ENCODE results near the gene TANGO2.

TANGO2 gene, protein sequence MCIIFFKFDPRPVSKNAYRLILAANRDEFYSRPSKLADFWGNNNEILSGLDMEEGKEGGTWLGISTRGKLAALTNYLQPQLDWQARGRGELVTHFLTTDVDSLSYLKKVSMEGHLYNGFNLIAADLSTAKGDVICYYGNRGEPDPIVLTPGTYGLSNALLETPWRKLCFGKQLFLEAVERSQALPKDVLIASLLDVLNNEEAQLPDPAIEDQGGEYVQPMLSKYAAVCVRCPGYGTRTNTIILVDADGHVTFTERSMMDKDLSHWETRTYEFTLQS

DNA sequence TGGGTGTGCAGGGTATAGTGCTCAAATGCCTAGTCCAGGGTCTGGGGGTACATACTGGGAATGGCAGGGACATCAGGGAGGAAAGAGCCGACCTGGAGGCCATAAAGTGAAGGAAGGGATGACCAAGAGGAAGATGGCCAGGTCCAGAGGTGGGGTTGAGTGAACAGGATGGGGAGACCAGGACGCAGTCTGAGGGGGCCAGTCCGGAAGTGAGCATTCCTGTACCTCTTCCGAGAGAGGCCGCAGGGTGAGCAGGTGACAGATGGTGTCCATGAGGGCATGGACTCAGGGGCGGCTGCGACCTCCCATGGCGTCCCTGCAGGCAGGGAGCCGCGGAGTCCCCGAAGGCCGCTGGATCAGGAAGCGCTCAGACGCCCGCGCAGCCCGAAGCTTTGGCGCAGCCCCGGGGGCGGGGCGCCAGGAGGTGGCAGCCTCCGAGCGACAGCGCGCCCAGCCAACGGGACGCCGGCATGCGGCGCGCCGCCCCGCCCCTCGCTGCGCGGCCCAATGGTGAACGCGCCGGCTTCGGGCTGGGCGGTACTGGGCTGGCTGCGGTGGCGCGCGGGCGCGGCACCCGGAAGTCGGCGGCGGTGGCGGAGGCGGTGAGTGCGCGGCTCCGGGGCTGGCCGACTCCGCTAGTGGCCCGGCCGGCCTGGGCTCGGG lies at the start of gene TANGO2:
TSS of gene TANGO2 (plus strand) at position 578 of the 663 bp plus-strand sequence. CDS start 15,689 bp downstream, outside the sequence.
- Mint-ChIP-seq H3K4me3 (peak within 1 kb of the TSS; percentile 87), H3K27ac (peak within 1 kb of the TSS; percentile 78), H3K27me3 (peaks cover 9% of the 10 kb centered on the region), H3K4me1 (peaks cover 50% of the 10 kb centered on the region), H3K9me3 (no peaks in the 10 kb centered on the region), H3K36me3 (peaks cover 12% of the 10 kb centered on the region)
- peak; percentile 95 for ATAC-seq

DNA sequence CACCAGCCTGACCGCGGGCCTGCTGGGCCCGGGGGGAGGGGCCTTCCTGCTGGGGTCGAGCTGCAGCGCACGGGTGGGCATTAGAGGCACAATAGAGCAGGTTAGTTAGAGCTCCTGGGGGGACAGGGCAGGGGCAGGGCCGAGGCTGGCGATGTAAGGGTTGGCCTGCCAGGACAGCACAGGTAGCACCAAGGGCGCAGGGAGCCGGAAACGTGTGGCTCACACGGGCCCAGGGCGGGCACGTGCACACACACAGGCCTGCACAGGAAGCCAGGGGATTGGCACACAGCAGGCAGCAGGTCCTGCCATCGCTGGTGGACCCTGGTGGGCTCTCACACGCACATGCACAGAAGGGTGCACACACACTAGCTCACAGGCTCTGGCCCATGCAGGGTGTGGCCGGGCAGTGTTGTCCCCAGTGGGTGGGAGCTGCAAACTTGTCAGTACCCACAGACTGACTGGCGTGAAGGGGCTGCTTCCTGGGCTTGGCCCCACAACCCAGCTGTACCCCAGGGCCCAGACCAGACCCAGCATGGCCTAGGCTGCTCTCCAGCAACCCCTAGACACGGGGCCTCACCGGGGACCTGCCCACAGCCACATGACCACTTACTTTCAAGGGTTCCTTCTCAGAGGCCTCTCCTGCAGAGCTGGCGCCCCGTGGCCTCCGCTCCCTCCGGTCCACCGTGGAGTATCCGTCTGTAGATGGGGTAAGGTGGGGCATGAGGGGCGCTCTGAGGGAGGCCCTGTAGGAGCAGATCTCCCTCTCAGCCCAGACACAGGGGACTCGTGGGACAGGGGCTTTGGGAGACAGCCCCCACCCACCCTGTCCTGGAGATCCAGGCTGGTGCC lies 49.4 kb upstream of the TANGO2 start:
- no peaks in the 10 kb centered on the region for H3K9me3 Mint-ChIP-seq

DNA sequence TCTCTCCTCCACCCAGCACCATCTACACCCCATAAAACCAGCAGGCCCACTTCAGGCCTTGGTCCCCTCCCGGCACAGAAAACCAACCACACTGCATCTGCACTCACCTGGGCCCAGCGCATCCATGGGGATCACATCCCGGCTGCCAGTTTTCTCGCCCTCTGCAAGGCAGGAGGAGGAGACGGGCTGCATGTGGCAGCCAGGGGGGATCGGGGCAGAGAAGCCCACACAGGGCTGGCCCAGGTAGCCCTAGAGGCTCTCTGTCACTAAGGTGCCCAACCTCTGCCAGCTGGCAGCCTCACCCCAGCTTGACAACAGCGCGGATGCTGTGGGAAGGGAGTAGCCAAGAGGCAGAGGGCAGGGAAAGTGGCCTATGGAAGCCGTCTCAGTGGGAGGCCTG lies 48.7 kb upstream of the TANGO2 start:
- Mint-ChIP-seq H3K4me3 (no peak overlapping the region), H3K4me1 (peaks cover 22% of the 10 kb centered on the region), H3K27me3 (peaks cover 21% of the 10 kb centered on the region), H3K36me3 (peaks cover 8% of the 10 kb centered on the region), H3K9me3 (no peaks in the 10 kb centered on the region), H3K27ac (peak overlapping the region; percentile 33)
- ATAC-seq = no peak

More for the DNA sequence above, 49.4 kb upstream of the TANGO2 start:
- H3K4me1 Mint-ChIP-seq = peaks cover 22% of the 10 kb centered on the region
- H3K27me3 Mint-ChIP-seq = peaks cover 21% of the 10 kb centered on the region
- H3K36me3 Mint-ChIP-seq = peaks cover 16% of the 10 kb centered on the region
- H3K27ac Mint-ChIP-seq = peak overlapping the region; percentile 33
- ATAC-seq = no peak
- no peak overlapping the region for H3K4me3 Mint-ChIP-seq

DNA sequence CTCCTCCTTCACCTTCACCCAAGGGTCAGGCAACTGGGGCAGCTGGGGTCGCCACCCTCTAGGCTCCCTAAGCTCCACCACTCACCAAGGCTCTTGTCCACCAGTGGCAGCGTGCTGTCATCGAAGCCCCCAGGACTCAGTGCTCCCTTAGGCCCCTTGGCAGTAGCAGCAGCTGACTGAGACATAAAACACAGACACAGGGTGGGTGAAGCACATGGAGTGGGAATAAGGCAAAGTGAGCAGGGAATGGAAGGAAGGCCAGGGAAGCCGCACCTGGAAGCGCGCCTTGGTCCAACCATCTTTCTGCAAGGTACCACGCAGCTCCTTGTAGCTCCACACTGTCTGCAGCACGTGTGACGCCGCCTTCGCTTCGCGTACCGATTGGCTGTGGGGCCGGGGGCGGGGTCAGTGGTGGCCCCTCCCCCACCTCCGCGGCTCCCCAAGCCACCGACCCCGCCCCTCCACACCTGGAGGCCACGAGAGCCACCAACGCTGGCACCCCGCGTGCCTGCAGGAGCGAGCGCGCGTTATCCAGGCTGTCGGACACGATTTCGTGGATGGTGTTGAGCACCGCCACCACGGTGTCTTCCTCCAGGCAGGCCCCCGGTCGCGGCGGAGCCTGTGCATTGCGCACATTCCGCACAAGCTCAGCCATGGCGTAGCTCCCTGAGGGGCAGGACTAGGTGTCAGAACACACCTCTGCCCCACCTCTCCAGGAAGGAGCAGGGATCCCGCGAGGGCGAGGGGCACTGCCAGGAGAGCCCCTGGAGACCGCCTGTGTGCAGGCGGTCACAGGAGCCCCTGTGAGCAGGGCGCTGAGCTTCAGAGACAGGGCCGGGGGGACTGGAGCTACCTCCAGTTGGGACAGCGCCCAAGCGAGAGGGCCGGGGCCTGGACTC lies 48.0 kb upstream of the TANGO2 start:
- H3K36me3 Mint-ChIP-seq = peaks cover 5% of the 10 kb centered on the region
- peaks cover 21% of the 10 kb centered on the region for H3K27me3 Mint-ChIP-seq
- no peak for ATAC-seq
- H3K9me3 Mint-ChIP-seq = no peaks in the 10 kb centered on the region
- peaks cover 22% of the 10 kb centered on the region for H3K4me1 Mint-ChIP-seq
- H3K4me3 Mint-ChIP-seq = no peak overlapping the region
- peak overlapping the region; percentile 33 for H3K27ac Mint-ChIP-seq

DNA sequence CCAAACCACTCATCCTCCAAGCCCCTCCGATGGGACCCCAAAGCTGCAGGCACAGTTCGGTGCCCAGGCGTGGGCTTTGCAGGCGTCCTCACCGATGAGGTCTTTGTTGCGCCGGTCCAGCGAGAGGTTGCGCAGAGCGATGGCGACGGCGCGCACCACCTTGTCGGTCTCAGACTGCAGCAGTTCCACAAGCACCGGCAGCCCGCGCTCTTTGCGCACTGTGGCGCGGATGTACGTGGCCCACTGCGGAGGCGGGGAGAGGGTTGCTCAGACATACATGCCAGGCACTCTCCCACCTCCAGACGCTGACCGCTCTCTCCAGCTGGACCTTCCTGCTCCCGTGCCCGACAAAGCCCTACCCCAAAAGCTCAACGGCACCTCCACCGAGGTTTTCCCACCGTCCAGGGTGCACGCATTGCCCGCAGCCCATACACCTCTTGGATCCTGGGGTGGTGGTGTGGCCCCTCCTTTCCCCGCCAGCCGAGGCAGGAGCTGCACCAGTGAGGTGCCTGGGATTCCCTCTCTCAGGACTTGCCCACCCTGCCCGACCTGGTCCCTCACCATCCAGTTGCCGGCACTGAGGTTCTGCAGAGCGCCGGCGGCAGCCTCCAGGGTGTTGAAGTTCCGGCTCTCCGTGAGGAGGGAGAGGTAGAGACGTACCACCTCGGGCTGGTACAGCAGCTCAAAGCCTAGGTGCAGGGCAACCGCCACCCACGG lies 47.2 kb upstream of the TANGO2 start:
- H3K27me3 Mint-ChIP-seq = peaks cover 21% of the 10 kb centered on the region
- peaks cover 22% of the 10 kb centered on the region for H3K4me1 Mint-ChIP-seq
- H3K27ac Mint-ChIP-seq = no peak overlapping the region
- no peaks in the 10 kb centered on the region for H3K9me3 Mint-ChIP-seq
- ATAC-seq = no peak
- H3K36me3 Mint-ChIP-seq = peaks cover 5% of the 10 kb centered on the region
- H3K4me3 Mint-ChIP-seq = no peak overlapping the region

DNA sequence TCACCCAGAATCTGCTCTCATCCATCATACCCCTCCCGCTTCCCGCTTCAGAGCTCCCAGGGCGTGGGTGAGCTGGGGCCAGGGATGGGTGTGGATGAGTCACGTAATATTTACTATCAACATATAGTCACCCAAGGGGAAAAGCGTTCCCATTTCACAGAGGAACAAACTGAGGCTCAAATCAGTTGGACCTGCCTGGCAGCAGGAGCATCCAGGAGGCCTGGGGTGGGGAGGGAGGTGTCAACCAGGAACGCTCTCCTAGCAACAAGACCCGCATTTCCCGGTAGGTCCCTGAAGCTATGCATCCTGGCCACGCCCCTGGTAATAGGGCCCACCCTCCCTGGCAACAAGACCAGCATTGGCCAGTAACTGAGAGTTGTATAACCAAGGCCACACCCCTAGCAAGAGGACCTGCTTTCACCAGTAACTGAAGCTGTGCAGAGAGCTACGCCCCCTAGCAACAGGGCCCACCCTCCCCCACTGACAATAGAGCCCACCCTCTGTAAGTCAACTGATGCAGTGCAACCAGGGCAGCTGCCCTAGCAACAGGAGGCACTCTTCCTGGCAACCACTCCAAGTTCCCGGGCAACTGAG lies 46.5 kb upstream of the TANGO2 start:
- Mint-ChIP-seq H3K27me3 (peaks cover 21% of the 10 kb centered on the region), H3K4me3 (no peak overlapping the region), H3K27ac (no peak overlapping the region), H3K36me3 (peaks cover 1% of the 10 kb centered on the region), H3K9me3 (no peaks in the 10 kb centered on the region), H3K4me1 (peaks cover 22% of the 10 kb centered on the region)
- ATAC-seq = no peak

DNA sequence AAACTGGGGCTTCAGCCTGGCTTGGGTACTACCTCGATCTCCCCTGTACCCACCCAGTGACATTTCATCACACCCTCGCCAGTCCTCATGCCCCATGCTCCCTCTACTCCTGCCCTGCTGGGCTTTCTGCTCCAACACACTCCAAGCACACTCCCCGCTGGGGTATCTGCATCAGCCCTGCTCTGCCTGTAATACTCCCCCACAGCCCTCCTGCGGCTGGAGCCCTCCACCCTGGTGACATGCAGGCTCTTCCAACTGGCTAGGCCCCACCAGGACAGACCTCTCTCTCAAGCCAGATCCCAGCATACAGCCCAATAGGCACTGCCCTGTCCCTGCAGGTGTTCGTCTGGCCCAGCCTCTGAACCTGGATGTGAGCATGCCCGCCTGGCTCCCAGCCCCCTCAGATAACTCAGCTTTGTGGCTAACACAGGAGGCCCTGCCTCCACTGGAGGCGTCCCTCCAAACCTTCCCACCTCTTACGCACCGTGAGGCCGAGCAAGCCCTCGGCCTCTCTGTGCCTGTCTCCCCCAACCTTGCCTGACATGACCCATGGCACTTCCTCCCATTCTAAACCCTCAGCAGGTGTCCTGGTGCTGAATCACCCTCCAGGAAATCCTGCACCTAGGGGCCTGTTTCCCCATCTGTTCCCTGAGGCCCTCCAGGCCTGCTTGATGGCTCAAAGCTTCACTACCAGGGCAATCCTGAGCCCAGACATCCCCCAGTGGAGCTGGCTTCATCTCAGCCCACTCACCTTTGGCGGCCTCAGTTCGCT lies 45.8 kb upstream of the TANGO2 start:
- H3K4me3 Mint-ChIP-seq = no peak overlapping the region
- H3K36me3 Mint-ChIP-seq = no peaks in the 10 kb centered on the region
- peaks cover 22% of the 10 kb centered on the region for H3K4me1 Mint-ChIP-seq
- H3K27ac Mint-ChIP-seq = no peak overlapping the region
- peaks cover 21% of the 10 kb centered on the region for H3K27me3 Mint-ChIP-seq
- ATAC-seq = no peak
- H3K9me3 Mint-ChIP-seq = no peaks in the 10 kb centered on the region

DNA sequence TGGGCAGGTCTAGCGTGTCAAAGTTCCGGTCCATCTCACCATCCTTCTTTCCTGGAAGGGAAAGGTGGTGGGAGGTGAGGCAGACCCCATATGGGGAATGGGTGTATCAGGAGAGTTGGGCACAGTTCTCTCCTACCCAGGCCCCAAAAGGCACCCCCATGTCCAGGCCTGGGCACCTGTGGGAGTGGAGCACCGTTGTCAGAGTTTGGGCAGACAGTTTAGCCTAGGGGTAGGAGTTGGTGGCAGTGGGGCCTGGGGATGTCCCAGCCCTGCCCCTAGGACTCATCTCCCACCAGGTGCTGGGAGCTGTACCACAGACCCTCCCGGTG lies 45.2 kb upstream of the TANGO2 start:
- ATAC-seq = no peak
- no peak overlapping the region for H3K4me3 Mint-ChIP-seq
- H3K9me3 Mint-ChIP-seq = no peaks in the 10 kb centered on the region
- H3K36me3 Mint-ChIP-seq = no peaks in the 10 kb centered on the region
- peaks cover 18% of the 10 kb centered on the region for H3K4me1 Mint-ChIP-seq
- H3K27me3 Mint-ChIP-seq = peaks cover 21% of the 10 kb centered on the region
- H3K27ac Mint-ChIP-seq = no peak overlapping the region

DNA sequence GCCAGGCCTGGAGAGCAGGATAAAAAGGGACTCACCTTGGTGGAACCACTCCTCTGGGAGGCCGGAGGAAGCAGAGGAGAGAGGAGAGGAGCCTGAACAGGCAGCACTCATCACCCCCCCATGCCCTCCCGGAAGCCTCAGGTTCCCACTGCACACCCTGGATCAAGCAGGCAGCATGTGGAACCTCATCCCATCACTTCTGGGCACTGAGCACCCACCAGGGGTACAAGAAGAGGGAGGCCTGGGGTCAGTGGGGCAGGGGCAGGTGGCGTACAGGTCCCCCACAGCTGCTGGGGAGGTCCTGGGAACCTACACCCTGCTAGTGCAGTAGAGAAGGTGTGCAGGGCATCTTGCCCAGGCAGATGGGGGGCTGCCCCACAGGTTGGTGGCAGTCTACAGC lies 44.2 kb upstream of the TANGO2 start:
- no peak for ATAC-seq
- Mint-ChIP-seq H3K27ac (no peak overlapping the region), H3K4me1 (peaks cover 13% of the 10 kb centered on the region), H3K4me3 (no peak overlapping the region), H3K9me3 (no peaks in the 10 kb centered on the region), H3K27me3 (peaks cover 21% of the 10 kb centered on the region), H3K36me3 (no peaks in the 10 kb centered on the region)

DNA sequence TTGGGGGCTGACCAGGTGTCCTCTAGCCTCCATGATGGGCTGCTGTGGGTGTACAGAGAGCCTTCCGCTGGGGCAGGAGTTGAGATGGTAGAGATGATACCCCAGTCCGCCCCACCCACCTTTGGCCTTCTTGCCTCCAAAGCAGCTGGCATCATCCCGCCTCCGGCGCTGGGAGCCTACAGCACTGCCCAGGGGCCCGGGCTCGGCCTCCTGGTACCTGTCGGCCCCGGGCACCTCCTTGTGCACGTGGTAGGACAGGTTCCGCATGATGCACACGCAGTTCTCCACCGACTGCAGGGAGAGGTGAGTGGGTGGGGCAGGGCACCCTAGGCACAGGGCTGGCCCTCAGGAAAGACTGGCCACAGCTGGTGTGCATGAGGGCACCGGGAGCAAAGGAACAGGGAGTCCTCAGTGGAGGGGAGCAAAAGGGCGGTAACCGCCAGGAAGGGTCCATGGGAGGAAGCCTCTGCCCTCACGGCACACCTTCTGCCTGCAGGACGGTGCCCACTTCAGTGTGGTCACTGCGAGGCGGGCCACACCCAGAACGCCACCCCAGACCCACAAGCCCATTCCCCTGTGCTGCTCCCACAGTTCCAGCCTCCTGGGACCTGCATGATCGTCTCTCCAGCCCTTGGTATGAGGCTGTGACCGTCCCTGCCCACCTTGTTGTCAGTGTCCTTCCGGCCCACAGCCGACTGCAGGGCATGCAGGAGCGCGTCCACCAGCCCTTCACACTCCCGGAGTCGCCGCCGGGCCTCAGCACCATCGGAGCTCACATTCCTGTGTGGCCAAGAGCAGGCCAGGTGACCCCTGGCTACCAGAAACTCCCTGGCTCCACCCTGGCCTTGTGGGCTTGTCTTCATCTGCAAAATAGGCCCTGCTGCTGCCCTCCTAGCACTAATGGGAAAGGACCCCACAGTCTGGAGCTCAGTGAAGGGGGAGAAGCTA lies 43.3 kb upstream of the TANGO2 start:
- Mint-ChIP-seq H3K4me3 (no peak overlapping the region), H3K36me3 (no peaks in the 10 kb centered on the region), H3K4me1 (peaks cover 13% of the 10 kb centered on the region), H3K27me3 (peaks cover 21% of the 10 kb centered on the region), H3K27ac (no peak overlapping the region), H3K9me3 (no peaks in the 10 kb centered on the region)
- ATAC-seq = no peak

DNA sequence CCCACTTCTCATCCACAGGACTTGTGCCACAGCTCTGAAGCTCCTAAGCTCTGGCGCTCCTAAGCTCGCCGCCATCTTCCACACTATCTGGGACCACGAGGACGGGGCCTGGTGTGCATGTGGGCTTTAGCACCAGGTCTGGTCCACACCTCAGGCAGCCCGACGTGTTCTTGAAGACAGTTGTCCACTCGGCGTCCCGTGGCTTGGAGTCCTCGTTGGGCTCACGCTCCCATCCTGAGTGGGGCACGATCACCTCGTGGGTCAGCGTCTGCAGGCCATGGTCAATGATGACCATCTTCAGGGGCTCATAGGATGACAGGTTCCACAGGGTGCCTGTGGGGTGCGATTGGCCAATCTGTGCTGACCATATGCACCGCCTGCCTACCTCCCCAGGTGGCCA lies 42.2 kb upstream of the TANGO2 start:
- ATAC-seq = no peak
- Mint-ChIP-seq H3K4me3 (no peak overlapping the region), H3K27ac (no peak overlapping the region), H3K27me3 (peaks cover 23% of the 10 kb centered on the region), H3K9me3 (no peaks in the 10 kb centered on the region), H3K4me1 (peaks cover 13% of the 10 kb centered on the region), H3K36me3 (no peaks in the 10 kb centered on the region)

DNA sequence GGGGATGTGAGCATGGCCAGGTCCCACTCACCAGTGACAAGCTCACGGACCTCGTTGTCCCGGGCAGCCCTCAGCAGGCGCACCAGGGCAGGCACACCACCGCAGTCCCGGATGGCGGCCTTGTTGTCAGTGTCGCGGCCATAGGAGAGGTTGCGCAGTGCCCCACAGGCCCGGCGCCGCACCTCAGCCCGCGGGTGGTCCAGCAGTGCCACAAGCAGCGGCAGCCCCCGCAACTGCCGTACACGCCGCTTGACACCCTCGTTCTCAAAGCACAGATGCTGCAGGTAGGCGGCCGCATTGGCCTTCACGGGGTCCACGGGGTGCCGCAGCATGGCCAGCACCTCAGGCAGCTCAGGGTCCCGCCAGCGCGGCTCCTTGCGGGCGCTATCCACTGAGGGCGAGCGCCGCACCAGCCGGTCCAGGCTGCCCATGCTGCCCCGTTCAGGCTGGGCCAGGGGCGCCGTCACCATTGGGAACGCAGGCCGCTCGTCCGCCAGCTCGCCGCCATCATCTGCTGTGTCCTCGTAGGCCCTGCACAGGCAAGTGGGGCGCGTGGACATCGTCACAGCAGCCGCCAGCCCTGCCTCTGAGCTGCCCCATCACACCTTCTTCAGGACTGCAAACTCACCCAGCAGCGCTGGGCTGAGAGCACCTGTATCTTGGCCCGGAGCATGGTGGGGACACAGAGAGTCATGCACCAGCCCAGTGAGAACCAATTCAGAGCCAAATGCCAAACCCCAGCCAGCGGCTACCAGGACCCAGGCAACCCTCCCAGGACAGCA lies 41.0 kb upstream of the TANGO2 start:
- Mint-ChIP-seq H3K27ac (no peak overlapping the region), H3K4me3 (no peak overlapping the region), H3K27me3 (peaks cover 23% of the 10 kb centered on the region), H3K36me3 (no peaks in the 10 kb centered on the region), H3K4me1 (peaks cover 7% of the 10 kb centered on the region), H3K9me3 (no peaks in the 10 kb centered on the region)
- no peak for ATAC-seq

All from stimulated activated memory B cell treated with anti-CD40 and anti-IgM and Interleukin-4, amounts not matched to agents 10 μg/mL and 1 μg/mL and 100 μg/mL, for 72 hours (primary cell).